ENCODE measurements around the gene DPAGT1.

Gene DPAGT1

GRCh38 chr11:119116601-119117000, 14.9 kb upstream of the DPAGT1 start:
- in situ Hi-C loops (cut with HindIII; ENCODE audit: low sequenced_read_pairs) = loop anchor here (25.0 kb wide), 1 partner anchor 146 kb away; no protein-coding TSS in a partner anchor

GRCh38 chr11:119116235-119116594, 14.6 kb upstream of the DPAGT1 start:
- in situ Hi-C loops (cut with HindIII; ENCODE audit: low sequenced_read_pairs) = loop anchor here (25.0 kb wide), 1 partner anchor 146 kb away; no protein-coding TSS in a partner anchor

DNA sequence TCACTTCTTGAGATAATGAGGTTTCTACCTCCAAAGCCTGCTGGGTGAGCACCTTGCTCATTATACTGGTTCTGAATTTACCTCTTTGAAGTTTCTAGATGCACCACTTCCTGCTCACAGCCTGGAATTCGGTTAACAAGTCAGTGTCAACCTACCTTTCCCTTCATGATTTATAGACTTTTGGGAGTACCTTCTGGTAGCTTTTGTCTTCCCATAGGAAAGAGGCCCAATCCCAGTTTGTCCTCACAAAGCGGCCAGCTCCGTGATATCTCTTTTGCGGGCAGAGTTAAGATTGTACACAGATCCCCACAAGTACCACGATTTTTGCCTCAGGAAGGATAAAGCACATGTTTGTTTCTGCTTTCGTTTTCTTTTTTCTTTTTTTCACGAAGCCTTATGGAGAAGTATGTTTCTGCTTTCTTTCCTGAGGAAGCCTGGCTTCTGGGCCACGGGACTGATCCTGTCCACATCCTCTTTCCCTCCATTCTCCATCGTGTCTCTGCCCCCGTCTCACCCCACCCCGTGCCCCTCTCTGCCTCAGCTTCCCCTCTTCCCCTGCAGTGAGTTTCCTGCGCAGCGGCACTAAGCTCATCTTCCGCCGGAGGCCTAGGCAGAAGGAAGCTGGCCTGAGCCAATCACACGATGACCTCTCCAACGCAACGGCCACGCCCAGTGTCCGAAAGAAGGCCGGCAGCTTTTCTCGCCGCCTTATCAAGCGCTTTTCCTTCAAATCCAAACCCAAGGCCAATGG, 14.0 kb upstream of the DPAGT1 start:
- in situ Hi-C loops (cut with HindIII; ENCODE audit: low sequenced_read_pairs) = loop anchor here (25.0 kb wide), 1 partner anchor 147 kb away; no protein-coding TSS in a partner anchor

DNA sequence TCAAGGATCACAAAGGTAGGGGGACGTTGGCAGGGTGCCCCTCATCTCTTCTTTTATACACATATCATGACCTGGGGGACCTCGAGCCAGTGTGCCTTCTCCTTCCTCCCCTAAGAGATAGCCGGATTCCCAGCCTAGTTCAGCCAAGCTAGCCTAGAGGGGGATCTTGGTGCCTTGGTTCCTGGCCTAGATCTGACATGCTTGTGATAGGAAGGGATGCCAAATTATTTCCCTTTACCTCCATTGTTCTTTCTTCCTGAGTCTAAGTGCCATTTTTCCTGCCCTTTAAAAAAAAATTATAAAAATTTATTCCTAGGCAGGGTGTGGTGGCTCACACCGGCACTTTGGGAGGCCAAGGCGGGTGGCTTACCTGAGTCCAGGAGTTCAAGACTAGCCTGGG, 12.7 kb upstream of the DPAGT1 start:
- in situ Hi-C loops (cut with HindIII; ENCODE audit: low sequenced_read_pairs) = loop anchor here (25.0 kb wide), 1 partner anchor 148 kb away; no protein-coding TSS in a partner anchor

- in situ Hi-C loops (cut with HindIII; ENCODE audit: low sequenced_read_pairs) = loop anchor here (25.0 kb wide), 1 partner anchor 149 kb away; no protein-coding TSS in a partner anchor
These were observed 12.1 kb upstream of the DPAGT1 start for GRCh38 chr11:119113716-119114115.

DNA sequence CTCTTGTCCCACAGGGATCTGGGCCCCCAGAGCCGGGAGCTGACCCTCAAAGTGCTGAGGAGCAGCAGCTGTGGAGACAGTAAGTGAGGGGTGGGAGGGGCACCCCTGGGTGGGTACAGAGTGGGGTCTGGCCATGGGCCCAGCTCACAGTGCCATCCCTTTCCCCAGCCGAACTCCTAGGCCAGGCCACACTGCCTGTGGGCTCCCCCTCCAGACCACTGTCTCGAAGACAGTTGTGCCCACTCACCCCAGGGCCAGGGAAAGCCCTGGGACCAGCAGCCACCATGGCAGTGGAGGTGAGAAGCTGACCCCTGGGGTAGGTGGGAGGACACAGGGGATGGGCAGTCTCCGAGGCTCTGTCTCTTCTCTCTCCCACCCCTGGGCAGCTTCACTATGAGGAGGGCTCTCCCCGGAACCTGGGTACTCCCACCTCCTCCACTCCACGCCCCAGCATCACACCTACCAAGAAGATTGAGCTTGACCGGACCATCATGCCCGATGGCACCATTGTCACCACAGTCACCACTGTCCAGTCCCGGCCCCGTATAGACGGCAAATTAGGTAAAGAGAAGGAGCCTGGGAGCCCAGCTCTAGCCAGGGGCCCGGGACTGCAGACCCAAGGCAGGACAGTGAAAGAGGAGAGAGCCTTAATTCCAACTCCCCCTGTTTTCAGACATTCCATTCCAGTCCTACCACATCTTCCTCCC, 10.8 kb upstream of the DPAGT1 start:
- in situ Hi-C loops (cut with HindIII; ENCODE audit: low sequenced_read_pairs) = loop anchor here (25.0 kb wide), 1 partner anchor 150 kb away; no protein-coding TSS in a partner anchor

- in situ Hi-C loops (cut with HindIII; ENCODE audit: low sequenced_read_pairs) = loop anchor here (25.0 kb wide), 1 partner anchor 151 kb away; no protein-coding TSS in a partner anchor
These were observed 9.8 kb upstream of the DPAGT1 start for GRCh38 chr11:119111361-119111925.

DNA sequence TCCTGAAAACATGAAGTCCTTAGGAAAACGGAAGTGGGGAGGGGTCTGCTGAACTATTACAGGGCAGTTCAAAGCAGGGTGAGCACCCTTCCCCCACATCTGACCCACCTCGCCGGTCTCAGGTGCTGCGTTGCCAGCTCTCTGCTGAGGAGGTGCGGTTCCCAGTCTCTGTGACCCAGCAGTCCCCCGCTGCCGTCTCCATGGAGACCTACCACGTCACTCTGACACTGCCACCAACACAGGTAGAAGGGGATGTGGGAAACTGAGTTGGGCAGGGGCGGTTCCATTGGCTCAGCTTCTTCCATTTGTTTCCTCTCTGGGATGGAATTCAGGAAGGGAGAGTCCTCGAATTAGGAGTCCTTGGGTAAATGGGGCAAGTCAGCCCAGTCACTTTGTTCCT, 8.8 kb upstream of the DPAGT1 start:
- in situ Hi-C loops (cut with HindIII; ENCODE audit: low sequenced_read_pairs) = loop anchor here (25.0 kb wide), 1 partner anchor 152 kb away; no protein-coding TSS in a partner anchor

DNA sequence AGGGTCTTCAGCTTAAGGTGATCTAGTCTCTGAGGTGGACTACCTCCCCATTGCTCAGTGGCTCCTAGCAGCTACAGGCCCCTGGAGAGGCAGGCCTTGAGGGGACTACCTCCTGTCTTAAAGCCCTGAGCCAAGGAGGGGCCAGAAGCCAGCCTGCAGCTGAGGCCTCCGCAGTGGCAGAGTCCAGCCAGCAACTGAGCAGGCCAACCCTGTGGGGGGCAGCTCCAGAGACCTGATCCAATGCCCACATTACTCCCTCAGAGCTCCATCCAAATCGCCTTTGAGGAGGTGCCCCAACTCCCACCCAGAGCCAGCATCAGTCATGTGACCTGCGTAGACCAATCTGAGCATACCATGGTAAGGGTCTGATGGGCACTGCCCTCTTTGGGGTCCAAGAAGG, 8.2 kb upstream of the DPAGT1 start:
- in situ Hi-C loops (cut with HindIII; ENCODE audit: low sequenced_read_pairs) = loop anchor here (10.0 to 25.0 kb wide), 2 partner anchors 152 to 165 kb away; no protein-coding TSS in a partner anchor

DNA sequence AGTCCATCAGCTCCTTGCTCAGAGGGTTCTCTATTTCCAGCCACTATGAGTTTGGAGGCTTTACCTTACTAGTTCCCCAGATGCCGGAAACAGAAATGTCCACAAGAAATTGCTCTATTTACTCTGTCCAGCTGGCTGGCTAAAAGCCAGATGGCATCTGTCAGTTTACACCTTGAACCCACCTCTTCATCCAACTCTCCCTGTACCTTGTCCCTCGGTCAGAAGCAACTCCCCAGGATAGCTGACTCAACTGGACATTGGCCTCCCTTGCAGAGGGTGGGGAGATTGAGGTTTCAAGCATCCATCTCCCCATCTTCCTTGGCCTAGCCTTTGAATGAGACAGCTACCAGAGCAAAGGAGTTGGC, 7.2 kb upstream of the DPAGT1 start:
- in situ Hi-C loops (cut with HindIII; ENCODE audit: low sequenced_read_pairs) = loop anchor here (10.0 to 25.0 kb wide), 2 partner anchors 153 to 164 kb away; no protein-coding TSS in a partner anchor

- in situ Hi-C loops (cut with HindIII; ENCODE audit: low sequenced_read_pairs) = loop anchor here (10.0 to 25.0 kb wide), 2 partner anchors 154 to 164 kb away; no protein-coding TSS in a partner anchor
These were observed 6.6 kb upstream of the DPAGT1 start for GRCh38 chr11:119108146-119108856.

DNA sequence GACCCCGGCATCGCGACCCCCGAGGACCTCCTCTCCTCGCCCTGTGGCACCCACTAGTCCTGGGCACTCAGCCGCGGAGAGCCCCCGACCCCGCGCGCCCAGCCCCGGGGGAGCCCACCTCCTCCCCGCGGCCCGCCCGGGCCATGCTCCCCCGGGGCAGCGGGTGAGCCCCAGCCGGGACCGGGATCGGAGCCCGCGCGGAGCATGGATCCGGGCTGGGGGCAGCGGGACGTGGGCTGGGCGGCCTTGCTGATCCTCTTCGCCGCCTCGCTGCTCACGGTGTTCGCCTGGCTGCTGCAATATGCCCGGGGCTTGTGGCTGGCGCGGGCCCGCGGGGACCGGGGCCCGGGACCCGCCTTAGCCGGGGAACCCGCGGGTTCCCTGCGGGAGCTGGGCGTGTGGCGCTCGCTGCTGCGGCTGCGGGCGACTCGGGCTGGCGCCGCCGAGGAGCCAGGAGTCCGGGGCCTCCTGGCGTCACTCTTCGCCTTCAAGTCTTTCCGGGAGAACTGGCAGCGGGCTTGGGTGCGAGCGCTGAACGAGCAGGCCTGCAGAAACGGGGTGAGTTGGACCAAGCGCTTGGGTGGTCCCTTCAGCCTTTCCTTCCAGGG, 6.0 kb upstream of the DPAGT1 start:
- in situ Hi-C loops (cut with HindIII; ENCODE audit: low sequenced_read_pairs) = loop anchor here (10.0 to 25.0 kb wide), 2 partner anchors 155 to 163 kb away; no protein-coding TSS in a partner anchor

- in situ Hi-C loops (cut with HindIII; ENCODE audit: low sequenced_read_pairs) = loop anchor here (10.0 to 25.0 kb wide), 2 partner anchors 155 to 162 kb away; no protein-coding TSS in a partner anchor
These were observed 5.2 kb upstream of the DPAGT1 start, which contains the start of gene C2CD2L for GRCh38 chr11:119106564-119107537. TSS of gene C2CD2L (plus strand) at chr11:119107344. CDS start at chr11:119107742, 398 bp downstream.

DNA sequence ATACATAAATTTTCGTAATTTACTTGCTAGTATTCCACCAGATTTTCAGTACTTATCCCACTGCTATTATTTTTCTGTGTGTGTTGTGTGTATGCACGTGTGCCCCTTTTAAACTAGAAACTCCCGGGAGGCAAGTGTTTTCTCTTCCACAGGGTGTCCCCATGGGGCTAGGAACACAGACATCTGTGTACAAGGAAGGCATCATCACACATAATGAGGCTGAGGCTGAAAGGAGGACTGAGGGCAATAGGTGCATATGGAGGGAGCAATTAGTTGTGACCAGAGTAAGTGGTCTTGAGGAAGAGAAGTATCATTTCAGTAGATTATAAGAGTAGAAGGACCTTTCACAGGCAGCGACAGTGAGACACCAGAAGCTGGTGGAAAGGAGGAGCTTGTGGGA, 2.1 kb upstream of the DPAGT1 start:
- in situ Hi-C loops (cut with HindIII; ENCODE audit: low sequenced_read_pairs) = loop anchor here (5.0 to 25.0 kb wide), 3 partner anchors 86 to 159 kb away; partner anchors contain the start of genes RPS25 and TRAPPC4

- in situ Hi-C loops (cut with HindIII; ENCODE audit: low sequenced_read_pairs) = loop anchor here (5.0 to 25.0 kb wide), 3 partner anchors 86 to 159 kb away; partner anchors contain the start of genes RPS25 and TRAPPC4
These were observed 1.6 kb upstream of the DPAGT1 start for GRCh38 chr11:119103161-119103664.

- in situ Hi-C loops (cut with HindIII; ENCODE audit: low sequenced_read_pairs) = loop anchor here (5.0 to 25.0 kb wide), 3 partner anchors 84 to 161 kb away; partner anchors contain the start of genes RPS25 and TRAPPC4
These were observed 477 bp downstream of the DPAGT1 start for GRCh38 chr11:119100994-119101758.

GRCh38 chr11:119100246-119100970, 1.2 kb downstream of the DPAGT1 start:
- in situ Hi-C loops (cut with HindIII; ENCODE audit: low sequenced_read_pairs) = loop anchor here (5.0 to 25.0 kb wide), 3 partner anchors 83 to 162 kb away; partner anchors contain the start of genes RPS25 and TRAPPC4
